SK-N-SH treated with all-trans-retinoic acid at 6 μM for 48 hours (cell line): ENCODE results near the gene TAMALIN.

ENCODE experiments used
- BACH2 ChIP-seq: fragments of 250-450 bp; sonication (Bioruptor Pico); IDR thresholded peaks from 2 replicates; pipeline ENCODE4 v1.9.0; 2021; ENCODE audit warnings: mild to moderate bottlenecking, borderline replicate concordance
- CSDC2 ChIP-seq: fragments of 250-450 bp; sonication (Bioruptor Pico); IDR thresholded peaks from 2 replicates; pipeline ENCODE4 v1.5.0; 2020; ENCODE audit warnings: mild to moderate bottlenecking, moderate library complexity
- ESRRG ChIP-seq: fragments of 250-450 bp; sonication (Bioruptor Pico); IDR thresholded peaks from 2 replicates; pipeline ENCODE4 v1.6.1; 2021; ENCODE audit warnings: mild to moderate bottlenecking
- RARB ChIP-seq: fragments of 250-450 bp; sonication (Bioruptor Pico); IDR thresholded peaks from 2 replicates; pipeline ENCODE4 v1.8.0; 2021; ENCODE audit warnings: mild to moderate bottlenecking, moderate library complexity
- TOX ChIP-seq: fragments of 250-450 bp; sonication (Bioruptor Pico); IDR thresholded peaks from 2 replicates; pipeline ENCODE4 v1.8.0; 2021; ENCODE audit warnings: mild to moderate bottlenecking, moderate library complexity, borderline replicate concordance
- ZC3H10 ChIP-seq: fragments of 250-450 bp; sonication (Bioruptor Pico); IDR thresholded peaks from 2 replicates; pipeline ENCODE4 v1.5.1; 2021; ENCODE audit warnings: mild to moderate bottlenecking, moderate library complexity
- ZFP30 ChIP-seq: fragments of 450-650 bp; formaldehyde crosslinking; IDR thresholded peaks from 2 replicates; pipeline ENCODE4 v1.5.0; 2022; ENCODE audit warnings: mild to moderate bottlenecking, moderate library complexity
- ZNF70 ChIP-seq: fragments of 450-650 bp; formaldehyde crosslinking; IDR thresholded peaks from 2 replicates; pipeline ENCODE4 v1.5.0; 2020; ENCODE audit warnings: mild to moderate bottlenecking, moderate library complexity
- TF ChIP-seq, protein P1 (sequence below): fragments of 250-450 bp; sonication (Bioruptor Pico); IDR thresholded peaks from 2 replicates; pipeline ENCODE4 v1.8.0; 2020; ENCODE audit warnings: mild to moderate bottlenecking, moderate library complexity, borderline replicate concordance
- TF ChIP-seq, protein P2 (sequence below): fragments of 250-450 bp; sonication (Bioruptor Pico); IDR thresholded peaks from 2 replicates; pipeline ENCODE4 v1.5.1; 2020; ENCODE audit warnings: low read depth, mild to moderate bottlenecking, moderate library complexity
- TF ChIP-seq, protein P3 (sequence below): fragments of 250-450 bp; sonication (Bioruptor Pico); IDR thresholded peaks from 2 replicates; pipeline ENCODE4 v1.8.0; 2021; ENCODE audit warnings: low read depth, mild to moderate bottlenecking, moderate library complexity, borderline replicate concordance

DNA sequence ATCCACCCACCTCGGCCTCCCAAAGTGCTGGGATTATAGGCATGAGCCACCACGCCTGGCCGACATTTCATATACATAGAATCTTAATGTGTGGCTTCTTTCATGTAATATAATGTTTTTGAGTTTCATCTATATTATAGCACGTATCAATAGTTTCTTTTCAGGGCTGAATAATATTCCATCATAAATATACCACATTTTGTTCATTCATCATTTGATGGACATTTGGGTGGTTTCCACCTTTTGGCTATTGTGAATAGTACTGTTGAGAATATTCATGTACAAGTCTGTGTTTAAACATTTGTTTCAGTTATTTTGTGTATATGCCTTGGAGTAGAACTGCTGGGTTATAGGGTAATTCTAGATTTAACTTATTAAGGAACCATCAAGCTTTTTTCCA, 43.3 kb upstream of the TAMALIN start:
- TF ChIP-seq, protein P1, sequence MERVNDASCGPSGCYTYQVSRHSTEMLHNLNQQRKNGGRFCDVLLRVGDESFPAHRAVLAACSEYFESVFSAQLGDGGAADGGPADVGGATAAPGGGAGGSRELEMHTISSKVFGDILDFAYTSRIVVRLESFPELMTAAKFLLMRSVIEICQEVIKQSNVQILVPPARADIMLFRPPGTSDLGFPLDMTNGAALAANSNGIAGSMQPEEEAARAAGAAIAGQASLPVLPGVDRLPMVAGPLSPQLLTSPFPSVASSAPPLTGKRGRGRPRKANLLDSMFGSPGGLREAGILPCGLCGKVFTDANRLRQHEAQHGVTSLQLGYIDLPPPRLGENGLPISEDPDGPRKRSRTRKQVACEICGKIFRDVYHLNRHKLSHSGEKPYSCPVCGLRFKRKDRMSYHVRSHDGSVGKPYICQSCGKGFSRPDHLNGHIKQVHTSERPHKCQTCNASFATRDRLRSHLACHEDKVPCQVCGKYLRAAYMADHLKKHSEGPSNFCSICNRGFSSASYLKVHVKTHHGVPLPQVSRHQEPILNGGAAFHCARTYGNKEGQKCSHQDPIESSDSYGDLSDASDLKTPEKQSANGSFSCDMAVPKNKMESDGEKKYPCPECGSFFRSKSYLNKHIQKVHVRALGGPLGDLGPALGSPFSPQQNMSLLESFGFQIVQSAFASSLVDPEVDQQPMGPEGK (CRISPR knock-in tag) = no peak
- TF ChIP-seq, protein P2, sequence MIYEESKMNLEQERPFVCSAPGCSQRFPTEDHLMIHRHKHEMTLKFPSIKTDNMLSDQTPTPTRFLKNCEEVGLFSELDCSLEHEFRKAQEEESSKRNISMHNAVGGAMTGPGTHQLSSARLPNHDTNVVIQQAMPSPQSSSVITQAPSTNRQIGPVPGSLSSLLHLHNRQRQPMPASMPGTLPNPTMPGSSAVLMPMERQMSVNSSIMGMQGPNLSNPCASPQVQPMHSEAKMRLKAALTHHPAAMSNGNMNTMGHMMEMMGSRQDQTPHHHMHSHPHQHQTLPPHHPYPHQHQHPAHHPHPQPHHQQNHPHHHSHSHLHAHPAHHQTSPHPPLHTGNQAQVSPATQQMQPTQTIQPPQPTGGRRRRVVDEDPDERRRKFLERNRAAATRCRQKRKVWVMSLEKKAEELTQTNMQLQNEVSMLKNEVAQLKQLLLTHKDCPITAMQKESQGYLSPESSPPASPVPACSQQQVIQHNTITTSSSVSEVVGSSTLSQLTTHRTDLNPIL (CRISPR knock-in tag) = no peak
- TF ChIP-seq ESRRG (no peak), ZFP30 (CRISPR knock-in tag) (no peak), BACH2 (no peak), ZC3H10 (CRISPR knock-in tag) (no peak), ZNF70 (CRISPR knock-in tag) (no peak), RARB (CRISPR knock-in tag) (no peak), TOX (no peak), CSDC2 (CRISPR knock-in tag) (no peak)
- TF ChIP-seq, protein P3, sequence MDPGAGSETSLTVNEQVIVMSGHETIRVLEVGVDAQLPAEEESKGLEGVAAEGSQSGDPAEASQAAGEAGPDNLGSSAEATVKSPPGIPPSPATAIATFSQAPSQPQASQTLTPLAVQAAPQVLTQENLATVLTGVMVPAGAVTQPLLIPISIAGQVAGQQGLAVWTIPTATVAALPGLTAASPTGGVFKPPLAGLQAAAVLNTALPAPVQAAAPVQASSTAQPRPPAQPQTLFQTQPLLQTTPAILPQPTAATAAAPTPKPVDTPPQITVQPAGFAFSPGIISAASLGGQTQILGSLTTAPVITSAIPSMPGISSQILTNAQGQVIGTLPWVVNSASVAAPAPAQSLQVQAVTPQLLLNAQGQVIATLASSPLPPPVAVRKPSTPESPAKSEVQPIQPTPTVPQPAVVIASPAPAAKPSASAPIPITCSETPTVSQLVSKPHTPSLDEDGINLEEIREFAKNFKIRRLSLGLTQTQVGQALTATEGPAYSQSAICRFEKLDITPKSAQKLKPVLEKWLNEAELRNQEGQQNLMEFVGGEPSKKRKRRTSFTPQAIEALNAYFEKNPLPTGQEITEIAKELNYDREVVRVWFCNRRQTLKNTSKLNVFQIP = no peak
